Activated T-cell treated with anti-CD3 and anti-CD28 coated beads for 24 hours (primary cell): Measurements from ENCODE around the gene PTPA.
"Not testable (repeated sequence)": the region's sequence is repeated elsewhere in the genome, so short reads cannot be mapped to it uniquely, and the experiment has no call there.

Experiments
- DNase-seq: peaks from one replicate; pipeline ENCODE4 v3.0.0-alpha.2; 2020; ENCODE audit warnings: low read depth

PTPA gene

DNA sequence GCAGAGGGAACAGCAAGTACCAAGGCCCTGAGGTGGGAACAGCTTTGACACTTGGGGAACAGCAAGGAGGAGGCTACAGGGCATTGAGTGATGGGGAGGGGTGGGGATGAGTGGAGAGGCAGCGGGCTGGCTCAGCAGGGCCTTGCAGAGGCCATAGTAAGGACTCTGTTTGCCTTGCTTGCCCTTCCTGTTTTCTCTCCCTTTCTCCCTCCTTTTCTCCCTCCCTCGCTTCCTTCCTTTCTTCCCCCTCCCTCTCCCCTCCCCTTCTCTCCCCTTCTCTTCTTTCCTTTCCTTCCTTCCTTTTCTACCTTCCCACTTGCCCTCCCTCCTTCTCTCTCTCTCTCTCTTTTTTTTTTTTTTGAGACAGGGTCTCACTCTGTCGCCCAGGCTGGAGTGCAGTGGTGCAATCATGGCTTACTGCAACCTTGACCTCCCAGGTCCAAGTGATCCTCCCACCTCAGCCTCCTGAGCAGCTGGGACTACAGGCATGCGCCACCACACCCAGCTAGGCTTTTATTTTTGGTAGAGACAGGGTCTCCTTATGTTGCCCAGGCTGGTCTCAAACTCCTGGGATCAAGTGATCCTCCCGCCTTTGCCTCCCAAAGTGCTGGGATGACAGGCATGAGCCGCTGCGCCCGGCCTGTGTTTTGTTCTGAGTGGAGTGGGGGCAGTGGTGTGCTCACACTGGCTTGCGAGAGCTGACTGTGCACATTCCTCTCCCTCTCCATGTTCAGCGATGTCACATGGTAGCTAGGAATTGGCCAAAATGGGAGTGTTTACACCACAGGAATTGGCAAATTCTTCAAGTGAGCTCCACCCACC, 49.7 kb downstream of the PTPA start:
- DNase-seq: no peak

DNA sequence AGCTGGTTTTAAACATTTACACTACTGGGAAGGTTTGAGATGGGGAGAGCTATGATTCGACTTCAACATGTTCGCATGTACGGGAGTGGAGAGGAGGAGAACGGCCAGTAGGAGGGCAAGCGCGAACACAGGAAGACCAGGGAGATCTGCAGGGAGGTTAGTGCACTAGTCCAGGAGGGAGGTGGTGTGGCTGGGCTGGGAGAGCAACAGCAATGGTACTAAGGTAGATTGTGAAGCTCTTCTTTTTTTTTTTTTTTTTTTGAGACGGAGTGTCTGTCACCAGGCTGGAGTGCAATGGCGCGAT, 50.3 kb downstream of the PTPA start:
- DNase-seq: no peak

DNA sequence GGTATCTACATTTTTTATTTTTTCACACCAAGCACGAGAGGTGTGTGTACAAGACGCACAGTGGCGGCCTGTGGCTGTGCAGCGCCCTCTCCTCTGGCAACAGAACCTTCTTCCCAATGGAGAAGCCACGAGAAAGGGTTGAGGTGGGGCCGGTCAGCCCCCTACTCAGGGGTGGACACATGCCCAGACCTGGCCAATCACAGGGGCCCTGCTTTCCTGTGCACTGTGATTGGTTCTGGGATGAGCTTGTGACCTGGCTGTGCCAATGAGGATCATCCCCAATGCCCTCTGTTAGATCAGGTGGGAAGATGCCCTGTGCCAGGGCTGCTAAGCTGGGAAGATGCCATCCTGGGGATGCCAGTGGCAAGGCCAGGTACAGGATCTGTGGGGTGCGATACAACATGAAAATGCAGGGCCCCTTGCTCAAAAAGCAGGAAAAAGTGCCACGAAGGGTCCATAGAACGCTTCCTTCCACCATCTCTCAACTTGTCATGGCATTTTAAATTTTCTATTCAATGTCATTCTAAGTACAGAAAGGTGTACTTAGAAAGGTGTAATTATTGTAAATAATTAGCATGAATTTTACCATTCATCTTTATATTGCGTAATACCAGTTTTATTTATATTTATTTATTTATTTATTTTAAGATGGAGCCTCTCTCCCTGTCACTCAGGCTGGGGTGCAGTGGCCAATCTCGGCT, 51.4 kb downstream of the PTPA start:
- DNase-seq: no peak

DNA sequence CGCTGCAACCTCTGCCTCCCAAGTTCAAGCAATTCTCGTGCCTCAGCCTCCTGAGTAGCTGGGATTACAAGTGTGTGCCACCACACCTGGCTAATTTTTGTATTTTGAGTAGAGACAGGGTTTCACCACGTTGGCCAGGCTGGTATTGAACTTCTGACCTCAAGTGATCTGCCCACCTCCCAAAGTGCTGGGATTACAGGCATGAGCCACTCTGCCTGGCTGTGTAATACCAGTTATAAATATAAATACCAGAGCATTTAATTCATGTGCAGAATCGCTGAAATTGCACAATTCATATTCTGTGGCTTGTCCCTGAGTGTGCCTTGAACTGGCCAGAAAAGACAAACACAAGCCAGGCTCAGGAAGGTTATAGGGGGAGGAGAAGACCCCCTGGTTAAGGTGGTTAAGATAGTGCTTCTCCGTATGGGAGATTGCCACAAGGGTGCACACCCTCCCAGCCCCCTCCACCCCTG, 52.0 kb downstream of the PTPA start:
- not testable (repeated sequence) for DNase-seq

DNA sequence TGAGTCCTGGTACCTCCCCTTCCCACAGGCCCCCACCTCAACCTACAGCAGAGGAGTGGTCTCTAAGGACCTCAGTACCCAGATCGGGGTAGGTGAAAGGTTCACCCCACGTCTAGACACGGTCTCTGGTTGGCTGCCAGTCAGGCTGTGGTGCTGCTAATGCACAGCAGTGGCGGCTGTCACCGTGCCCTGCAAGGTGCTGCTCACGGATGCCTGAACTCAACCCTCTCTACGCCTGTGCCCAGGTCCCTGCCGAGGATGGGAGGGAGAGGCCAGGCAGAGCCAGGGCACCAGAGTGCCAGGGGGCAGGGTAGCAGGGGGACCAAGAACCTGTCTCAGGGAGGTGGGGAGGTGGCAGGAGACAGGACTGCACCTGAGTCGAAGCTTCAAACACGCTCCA, 52.5 kb downstream of the PTPA start:
- no peak for DNase-seq

DNA sequence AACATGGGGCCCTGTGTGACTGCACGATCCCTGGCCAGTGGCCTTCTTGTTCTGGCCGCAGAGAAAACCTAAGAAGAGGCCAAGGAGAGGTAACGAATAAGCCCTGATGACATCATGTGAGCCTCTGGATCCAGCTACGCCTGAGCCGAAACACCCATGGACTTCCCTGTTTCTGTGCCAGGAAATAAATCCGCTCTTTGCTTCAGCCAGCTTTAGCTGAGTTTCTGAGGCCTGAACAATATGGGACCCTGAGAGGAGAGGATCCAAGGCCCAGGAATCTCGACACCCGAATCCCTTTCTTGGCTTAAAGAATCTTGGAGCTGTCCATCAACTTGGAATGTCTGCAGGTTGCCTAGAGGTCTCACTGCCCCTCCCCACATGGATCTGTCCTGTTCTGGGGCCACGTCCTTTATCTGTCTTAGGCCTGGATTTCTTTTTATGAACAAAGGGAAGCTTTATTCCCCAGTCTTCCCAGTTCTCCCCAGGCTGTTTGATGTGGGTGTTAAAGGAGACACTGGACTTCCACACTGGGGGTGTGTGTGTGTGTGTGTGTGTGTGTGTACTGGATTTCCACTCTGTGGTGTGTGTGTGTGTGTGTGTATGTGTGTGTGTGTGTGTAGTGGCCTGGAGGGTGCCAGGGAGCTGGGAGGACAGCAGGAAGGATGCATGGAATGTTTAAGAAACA, 53.2 kb downstream of the PTPA start:
- DNase-seq: no peak

DNA sequence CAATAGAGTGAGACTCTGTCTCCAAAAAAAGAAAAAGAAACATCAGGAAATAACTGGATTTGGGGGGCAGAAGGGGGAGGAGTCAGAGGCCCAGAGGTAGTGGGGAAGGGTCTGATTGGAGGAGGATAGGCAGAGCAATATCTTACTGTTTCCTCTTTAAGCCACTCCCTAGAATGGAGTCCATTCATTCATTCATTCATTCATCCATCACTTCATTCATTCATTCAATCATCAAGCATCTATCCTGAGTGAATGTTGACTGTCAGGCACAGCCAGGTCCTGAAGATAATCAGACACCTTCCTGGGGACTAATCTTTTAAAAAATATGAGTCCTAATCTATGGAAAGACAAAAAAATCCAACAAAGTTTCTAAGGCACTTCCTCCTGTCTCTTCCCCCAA, 54.0 kb downstream of the PTPA start:
- no peak for DNase-seq

DNA sequence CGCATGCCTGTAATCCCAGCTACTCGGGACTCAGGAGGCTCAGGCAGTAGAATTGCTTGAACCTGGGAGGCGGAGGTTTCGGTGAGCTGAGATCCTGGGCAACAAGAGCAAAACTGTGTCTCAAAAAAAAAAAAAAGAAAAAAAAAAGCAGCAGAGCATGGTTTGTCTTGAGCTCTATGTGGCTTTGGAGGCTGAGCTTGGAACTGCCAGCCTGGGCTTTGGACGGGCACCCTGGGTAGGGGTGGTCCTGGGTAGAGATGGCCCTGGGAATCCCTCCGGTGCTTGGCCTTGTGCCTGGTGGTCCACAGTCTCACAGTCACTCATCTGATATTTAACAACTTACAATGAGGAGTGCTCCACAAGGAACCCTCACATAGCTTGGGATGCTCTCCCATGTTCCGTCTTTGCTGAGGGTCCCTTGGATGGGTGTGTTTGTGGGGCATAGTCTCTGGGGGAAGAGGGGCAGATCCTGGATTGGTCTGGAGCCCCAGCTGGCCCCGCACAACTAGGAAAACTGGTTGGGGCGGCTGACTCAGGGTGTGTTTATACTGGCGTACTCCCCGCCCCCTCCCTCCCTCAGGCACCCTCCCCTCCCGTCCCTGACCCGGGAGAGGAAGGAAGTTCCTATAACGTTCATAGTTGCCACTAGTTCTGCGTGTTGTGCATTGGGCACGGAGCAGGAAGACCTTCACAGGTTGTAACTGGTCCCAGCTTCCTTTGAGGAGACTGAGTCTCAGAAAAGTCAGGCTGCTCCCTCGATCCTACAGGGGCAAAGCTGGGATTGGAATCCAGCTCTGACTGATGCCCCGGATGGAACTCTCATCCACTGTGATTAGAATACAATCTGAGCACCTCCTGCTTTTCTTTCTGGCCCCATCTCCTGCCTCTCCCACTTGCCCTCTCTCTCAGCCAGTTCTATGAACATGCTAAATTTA, 55.7 kb downstream of the PTPA start:
- no peak for DNase-seq

DNA sequence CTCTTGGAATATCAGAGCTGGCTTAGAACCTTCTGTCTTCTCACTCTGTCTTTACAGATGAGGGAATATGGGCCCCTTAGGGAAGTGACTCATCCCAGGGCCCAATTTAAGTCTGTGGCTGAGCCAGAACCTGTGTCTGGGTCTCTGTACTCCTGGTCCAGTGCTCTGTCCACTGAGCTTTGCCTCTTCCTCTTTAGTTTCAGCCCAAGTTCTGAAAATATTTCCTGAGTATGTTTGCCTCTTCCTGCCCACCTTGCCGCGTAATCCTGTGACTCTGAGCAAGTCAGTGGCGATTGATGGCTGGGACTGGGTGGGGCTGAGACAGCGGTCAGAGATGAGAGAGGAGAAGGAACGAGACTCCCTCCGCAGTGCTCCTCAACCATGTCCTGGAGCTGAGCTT, 59.0 kb downstream of the PTPA start:
- no peak for DNase-seq

DNA sequence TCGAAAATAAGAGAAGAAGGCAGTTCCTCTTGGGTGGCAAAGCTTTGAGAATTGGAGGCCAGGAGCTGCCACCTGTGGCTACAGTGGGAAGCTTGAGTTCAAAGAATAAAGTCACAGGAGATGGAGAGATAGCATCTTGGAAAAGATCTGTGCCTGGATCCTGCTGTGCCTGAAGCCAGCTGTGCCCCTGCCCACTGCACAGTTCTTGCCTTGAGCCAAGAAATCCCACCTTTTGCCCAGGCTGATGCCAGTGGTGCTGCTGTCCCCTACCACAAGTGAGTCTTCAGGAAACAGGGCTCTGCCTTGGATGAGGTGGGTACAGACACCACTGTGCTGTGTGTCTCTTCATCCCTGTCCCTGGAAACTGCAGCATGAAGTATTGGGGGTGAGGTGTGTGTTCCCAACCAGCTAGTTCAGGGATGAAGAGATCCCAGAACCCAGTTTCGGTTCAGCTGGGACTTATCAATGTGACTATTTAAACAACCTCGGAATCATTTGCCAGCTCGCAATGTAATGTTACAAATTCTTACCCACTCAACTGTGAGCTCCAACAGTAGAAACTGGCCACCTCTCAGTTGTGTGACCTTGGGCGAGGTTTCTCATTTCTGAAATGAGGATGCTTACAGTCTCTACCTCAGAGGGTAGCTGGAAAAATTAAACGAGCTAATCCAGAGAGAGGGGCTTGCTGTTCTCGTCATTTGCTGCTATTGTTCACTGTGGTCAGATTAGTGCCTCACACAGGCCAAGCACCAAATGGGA, 61.0 kb downstream of the PTPA start:
- DNase-seq: no peak

DNA sequence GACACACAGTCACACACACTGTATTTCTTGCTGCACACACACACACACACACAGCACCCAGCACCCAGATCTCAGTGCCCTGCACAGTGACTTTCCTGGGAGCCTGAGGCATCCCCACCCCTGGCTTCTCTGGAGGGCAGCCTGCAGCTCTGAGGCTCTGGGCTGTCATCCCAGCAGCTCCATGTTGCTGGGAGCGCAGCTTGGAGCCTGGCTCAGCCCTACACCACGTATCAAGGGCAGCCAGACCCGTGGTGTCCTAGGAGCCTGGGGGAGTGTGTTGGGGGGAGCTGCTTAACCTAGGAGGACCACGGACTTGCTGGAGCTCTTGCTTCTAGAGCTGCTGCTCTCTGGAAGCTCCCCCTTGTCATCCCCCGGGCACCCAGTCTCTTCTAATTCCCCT, 61.6 kb downstream of the PTPA start:
- no peak for DNase-seq

DNA sequence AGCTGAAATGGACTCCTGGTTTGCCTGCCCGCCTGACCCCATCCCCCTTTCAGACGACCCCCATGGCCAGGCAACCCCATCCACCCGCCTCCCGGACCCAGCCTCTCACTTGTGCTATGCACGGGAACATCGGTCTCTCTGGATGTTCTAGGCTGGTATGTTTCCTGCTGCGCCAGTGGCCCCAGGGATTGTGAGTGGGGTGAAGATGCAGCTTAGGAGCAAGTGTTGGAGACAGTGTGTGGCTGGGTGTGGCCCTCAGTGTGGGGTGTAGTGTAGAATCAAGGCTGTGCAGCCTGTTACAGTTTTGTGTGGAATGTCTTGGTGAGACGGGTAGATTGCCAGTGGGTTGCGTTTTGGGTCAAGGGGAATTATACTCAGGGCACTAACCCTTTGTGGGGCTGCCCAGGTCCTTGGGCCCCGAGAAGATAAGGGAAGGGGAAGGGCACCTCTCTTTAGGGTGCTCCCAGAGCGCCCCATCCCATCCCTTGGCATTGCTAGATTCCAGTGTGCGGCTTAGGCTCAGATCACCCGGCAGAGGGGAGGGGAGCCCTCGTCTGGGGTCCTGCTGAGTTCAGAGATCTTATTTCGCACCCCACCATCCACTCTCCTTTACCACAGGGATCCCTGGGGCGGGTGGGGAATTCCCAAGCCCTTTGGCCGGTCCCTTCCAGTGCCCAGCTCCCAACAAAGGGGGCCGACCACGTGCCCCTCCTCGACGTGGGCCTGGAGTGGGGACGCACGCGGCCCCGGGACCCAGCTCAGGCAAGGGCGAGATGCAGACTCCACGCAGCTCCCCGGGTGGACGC, 62.3 kb downstream of the PTPA start:
- DNase-seq: no peak

DNA sequence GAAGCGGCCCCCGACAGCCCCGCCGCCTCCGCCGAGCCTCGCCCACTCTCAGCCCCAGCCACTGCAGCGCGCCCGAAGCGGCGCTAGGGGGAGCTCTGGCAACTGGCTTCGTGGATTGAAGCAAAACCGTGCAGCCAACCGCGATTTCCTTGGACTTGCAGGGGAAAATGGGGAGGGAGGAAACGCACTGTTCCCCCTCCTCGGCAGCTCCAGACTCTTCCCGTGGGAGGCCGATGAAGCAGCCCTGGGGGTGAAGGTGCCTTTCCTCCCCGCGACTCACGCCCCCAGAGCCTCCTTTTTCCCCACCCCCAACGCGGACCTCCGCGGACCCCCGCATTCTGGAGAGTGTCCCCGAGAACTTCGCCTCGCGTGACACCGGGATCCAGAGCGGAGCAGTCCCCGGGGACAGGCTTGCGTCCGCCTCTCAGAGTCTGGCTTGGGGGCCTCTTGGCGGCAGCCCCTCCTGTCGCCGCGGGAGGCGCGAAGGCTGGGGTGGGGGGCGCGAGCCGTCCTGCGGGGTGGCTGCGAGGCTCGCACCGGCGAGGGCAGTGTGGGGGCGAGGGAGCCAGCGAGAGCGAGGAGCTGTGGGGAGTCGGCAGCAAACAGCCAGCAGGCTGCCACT, 63.0 kb downstream of the PTPA start:
- peak; percentile 74 for DNase-seq

DNA sequence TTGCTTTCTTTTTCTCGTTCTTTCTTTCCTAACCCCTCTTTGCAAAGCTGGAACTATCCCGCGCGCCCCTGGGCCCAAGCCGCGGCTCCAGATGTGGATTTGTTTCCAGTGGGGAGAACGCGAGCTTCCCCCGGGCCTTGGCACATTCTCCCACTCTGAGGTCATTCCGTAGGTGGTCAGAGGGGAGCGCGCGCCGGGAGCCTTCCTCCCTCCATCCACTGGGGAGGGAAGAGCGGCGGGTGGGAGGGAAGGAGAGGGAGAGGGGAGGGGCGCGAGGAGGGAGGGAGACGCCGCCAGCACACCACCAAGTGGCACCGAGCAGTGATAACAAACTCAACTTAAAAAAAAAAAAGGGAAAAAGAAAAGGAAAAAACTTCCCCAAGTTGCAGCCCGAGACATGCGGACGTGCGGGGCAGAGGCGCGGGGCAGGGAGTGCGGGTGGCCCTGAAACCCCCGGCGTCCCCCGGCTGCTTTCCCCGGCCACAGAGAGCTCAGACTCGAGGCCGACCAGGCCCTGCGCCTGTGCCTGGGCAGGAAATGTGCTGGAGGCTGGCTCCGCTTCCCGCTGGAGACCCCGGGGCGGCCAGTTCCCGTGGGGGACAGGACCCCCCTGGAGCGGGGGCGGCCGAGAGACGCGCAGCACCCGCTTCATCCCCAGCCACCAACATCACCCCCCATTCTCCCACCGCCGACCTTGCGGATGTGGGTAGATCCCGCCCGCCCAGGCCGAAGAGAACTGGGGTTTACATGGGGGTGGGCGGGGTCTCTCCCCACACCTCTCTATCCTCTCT, 63.7 kb downstream of the PTPA start:
- DNase-seq: no peak

DNA sequence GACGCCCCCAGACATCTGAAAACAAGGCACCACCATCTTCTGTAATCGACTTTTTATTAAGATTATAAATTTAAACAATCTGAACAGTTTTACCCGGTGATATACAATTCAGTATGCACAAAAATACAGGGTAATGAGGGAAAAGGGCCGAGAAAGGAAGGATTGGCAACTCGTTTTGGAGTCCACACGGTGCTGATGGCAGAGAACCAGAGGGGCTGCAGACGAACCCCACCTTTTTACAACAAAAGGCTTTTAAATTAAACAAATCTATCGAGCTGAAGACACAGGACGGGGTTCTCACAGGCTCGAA, 64.3 kb downstream of the PTPA start:
- no peak for DNase-seq

DNA sequence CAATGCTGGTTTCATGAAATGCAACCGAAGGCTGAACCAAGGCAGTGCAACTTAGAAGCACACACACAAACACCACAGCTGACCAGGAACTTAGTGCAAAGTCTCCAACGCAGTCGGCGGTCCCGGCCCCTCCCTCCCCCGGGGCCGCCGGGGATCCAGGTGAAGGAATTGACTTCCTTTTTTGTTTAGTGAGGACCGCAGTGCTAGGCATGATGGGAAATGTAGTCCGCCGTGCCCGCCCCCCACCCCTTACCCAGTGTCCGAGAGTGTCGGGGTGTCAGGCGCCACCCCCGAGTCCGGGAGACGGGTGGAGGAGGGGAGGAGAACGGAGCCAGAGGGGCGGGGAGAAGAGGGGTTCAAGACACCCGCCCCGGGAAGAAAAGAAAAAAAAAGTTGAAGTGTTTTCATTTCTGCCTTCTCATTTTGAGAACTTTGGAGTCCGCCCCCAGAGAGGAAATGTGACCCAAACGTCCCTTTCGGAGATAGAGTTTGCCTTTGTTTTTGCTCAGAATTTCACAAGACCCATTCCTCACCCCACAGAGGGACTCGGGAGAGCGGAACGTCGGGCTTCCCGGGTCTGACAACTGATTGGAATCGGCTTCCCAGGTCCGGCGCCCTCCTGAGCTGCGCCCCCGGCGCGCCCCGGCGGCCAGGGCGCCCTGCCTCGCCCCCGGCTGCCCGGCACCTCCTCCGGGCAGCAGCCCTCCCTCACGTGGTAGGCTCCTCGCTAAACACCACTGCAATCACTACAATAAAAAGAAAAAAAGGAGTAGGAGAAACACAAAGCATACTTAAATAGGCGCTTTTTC, 64.8 kb downstream of the PTPA start:
- DNase-seq: no peak

DNA sequence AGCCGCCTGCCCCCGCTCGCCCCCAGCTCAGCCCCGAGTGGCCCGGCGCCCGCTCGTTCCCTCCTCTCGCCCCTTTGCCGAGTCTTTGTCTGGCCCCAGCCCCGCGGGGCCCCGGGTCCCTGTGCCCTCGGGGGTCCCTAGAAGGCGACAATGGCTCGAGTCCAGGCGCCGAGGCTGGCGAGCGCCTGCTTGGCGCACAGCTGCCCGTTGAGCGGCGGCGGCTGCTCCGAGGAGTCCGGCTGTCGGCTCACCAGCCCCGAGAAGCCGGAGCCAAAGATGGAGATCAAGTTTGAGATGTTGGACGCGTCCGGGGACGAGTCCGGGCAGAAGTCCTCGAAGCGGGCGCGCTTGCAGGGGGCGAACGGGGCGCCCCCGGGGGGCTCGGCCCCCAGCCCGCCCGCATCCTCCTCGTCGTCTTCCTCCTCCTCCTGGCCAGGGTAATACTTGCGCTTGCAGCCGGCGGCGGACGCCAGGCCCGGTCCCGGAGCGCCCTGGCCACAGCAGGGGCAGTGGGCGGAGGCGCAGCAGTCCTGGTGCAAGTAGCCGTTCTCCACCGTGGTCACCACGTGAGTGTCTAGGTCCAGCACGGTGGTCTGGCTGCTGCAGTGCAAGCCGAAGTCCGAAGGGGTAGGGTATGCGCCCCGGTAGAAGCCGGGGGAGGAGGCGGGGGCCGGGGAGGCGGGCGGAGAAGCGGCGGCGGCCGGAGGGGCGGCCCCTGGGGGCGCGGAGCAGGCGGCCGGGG, 65.7 kb downstream of the PTPA start:
- DNase-seq: no peak

DNA sequence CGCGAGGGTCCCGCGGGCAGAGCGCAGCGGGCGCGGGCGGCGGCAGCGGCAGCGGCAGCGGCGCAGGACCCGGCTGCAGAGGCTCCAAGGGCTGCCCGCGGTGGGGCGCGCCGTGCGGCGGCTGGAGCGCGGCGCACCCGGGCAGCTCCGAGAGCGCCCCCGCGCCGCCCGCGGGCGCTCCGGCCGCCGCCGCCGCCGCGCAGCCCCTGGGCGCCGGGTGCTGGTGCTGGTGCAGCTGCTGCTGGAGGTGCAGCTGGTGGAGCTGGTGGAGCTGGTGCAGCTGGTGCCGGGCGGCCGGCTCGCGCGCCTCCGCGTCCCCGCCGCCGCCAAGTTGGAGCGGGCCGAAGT, 66.2 kb downstream of the PTPA start:
- no peak for DNase-seq
